Measurements from ENCODE around the gene TMTC4. TPM values are rescaled to one million over a fixed set of nuclear protein-coding genes. Genes with fewer than 3 reads are reported as not detected.
"Not testable (repeated sequence)": the region's sequence is repeated elsewhere in the genome, so short reads cannot be mapped to it uniquely, and the experiment has no call there.

The TMTC4 gene
- total and polyA plus RNA-seq, 2 donors from 2014 or later = 10.5 to 15.1 TPM

DNA sequence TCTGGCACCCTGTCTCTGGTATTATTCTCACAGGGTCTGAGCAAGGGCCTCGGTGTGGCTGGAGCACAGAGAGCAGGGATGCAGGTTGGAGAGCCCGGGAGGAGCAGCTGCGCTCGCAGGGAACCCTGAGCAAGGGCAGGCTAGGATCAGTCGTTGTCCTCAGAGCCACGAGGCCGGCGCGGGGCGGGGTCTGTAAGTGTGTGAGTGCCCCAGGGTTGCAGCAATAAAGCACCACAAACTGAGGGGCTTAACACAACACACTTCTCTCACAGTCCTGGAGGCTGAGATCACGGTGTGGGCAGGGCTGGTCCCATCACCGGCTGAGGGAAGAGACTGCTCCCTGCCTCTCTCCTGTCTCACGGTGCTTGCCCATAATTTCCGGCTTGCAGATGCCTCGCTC, 47.5 kb downstream of the TMTC4 start:
- no peak overlapping the region for H3K9ac ChIP-seq (ENCODE audit: low read length in 3 of 3)
- H3K27me3 ChIP-seq (ENCODE audit: control insufficient read depth, insufficient read depth, low read length) = no peaks in the 10 kb centered on the region
- H3K36me3 ChIP-seq (ENCODE audit: control insufficient read depth in 2 of 3, insufficient read depth in 3 of 3, low read length in 3 of 3) = peaks cover 2 to 17% (median 9%) of the 10 kb centered on the region in 3 donors
- TF ChIP-seq CTCF (IDR thresholded peaks at IDR 0.05; ENCODE audit: borderline replicate concordance, extremely low read depth, insufficient read depth) = no peak
- no peak overlapping the region for H3K27ac ChIP-seq (ENCODE audit: low read depth in 2 of 2, low read length in 2 of 2)
- H3K4me1 ChIP-seq (ENCODE audit: control insufficient read depth in 2 of 3, insufficient read depth in 2 of 3, low read depth in 1 of 3, low read length in 3 of 3) = no peaks in the 10 kb centered on the region
- H3K4me3 ChIP-seq (ENCODE audit: low read length in 3 of 3) = no peak overlapping the region
- no peaks in the 10 kb centered on the region for H3K9me3 ChIP-seq (ENCODE audit: control insufficient read depth in 2 of 3, insufficient read depth in 1 of 3, low read length in 3 of 3)
- FAIRE-seq (no peak), DNase-seq (no peak)
- intact Hi-C loops (cut with DNase I) = no loop called here

- DNase-seq (no peak), FAIRE-seq (no peak)
- H3K27ac ChIP-seq (ENCODE audit: low read depth in 2 of 2, low read length in 2 of 2) = no peak overlapping the region
- no peak overlapping the region for H3K4me3 ChIP-seq (ENCODE audit: low read length in 3 of 3)
- no peaks in the 10 kb centered on the region for H3K4me1 ChIP-seq (ENCODE audit: control insufficient read depth in 2 of 3, insufficient read depth in 2 of 3, low read depth in 1 of 3, low read length in 3 of 3)
- intact Hi-C loops (cut with DNase I) = no loop called here
- no peak for TF ChIP-seq CTCF (IDR thresholded peaks at IDR 0.05; ENCODE audit: borderline replicate concordance, extremely low read depth, insufficient read depth)
- H3K9me3 ChIP-seq (ENCODE audit: control insufficient read depth in 2 of 3, insufficient read depth in 1 of 3, low read length in 3 of 3) = no peaks in the 10 kb centered on the region
- H3K9ac ChIP-seq (ENCODE audit: low read length in 3 of 3) = no peak overlapping the region
- H3K27me3 ChIP-seq (ENCODE audit: control insufficient read depth, insufficient read depth, low read length) = no peaks in the 10 kb centered on the region
- peaks cover 2 to 10% (median 9%) of the 10 kb centered on the region in 3 donors for H3K36me3 ChIP-seq (ENCODE audit: control insufficient read depth in 2 of 3, insufficient read depth in 3 of 3, low read length in 3 of 3)
Observed at GRCh38 chr13:100625447-100625846, 49.1 kb downstream of the TMTC4 start.

DNA sequence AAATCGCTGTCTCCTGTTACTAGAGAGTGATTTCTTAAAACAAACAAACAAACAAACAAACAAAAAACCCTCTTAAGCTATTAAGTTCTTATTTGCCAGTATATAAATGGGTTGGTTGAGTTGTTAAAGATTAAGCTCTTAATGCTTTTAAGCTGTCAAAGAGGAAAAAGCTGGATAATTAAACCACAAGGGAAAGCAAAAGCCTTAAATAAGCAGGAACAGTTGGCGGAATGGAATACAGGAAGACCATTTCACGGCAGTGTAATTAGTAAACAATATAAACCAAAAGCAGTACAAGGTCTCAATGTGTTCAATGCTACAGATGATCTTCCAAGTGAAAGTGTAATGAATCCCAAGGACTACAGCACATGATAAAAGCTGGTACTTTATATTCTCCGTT, 53.8 kb downstream of the TMTC4 start:
- H3K9ac ChIP-seq (ENCODE audit: low read length in 3 of 3) = no peak overlapping the region
- H3K36me3 ChIP-seq (ENCODE audit: control insufficient read depth in 2 of 3, insufficient read depth in 3 of 3, low read length in 3 of 3) = peaks cover 0 to 2% (median 0%) of the 10 kb centered on the region in 3 donors
- no peak overlapping the region for H3K27ac ChIP-seq (ENCODE audit: low read depth in 2 of 2, low read length in 2 of 2)
- intact Hi-C loops (cut with DNase I) = no loop called here
- DNase-seq (no peak), FAIRE-seq (no peak)
- no peak for TF ChIP-seq CTCF (IDR thresholded peaks at IDR 0.05; ENCODE audit: borderline replicate concordance, extremely low read depth, insufficient read depth)
- no peaks in the 10 kb centered on the region for H3K4me1 ChIP-seq (ENCODE audit: control insufficient read depth in 2 of 3, insufficient read depth in 2 of 3, low read depth in 1 of 3, low read length in 3 of 3)
- no peaks in the 10 kb centered on the region for H3K27me3 ChIP-seq (ENCODE audit: control insufficient read depth, insufficient read depth, low read length)
- no peaks in the 10 kb centered on the region for H3K9me3 ChIP-seq (ENCODE audit: control insufficient read depth in 2 of 3, insufficient read depth in 1 of 3, low read length in 3 of 3)
- H3K4me3 ChIP-seq (ENCODE audit: low read length in 3 of 3) = no peak overlapping the region

GRCh38 chr13:100619940-100620339, 54.7 kb downstream of the TMTC4 start:
- H3K4me1 ChIP-seq (ENCODE audit: control insufficient read depth in 2 of 3, insufficient read depth in 2 of 3, low read depth in 1 of 3, low read length in 3 of 3) = no peaks in the 10 kb centered on the region
- H3K27me3 ChIP-seq (ENCODE audit: control insufficient read depth, insufficient read depth, low read length) = no peaks in the 10 kb centered on the region
- no peak overlapping the region for H3K27ac ChIP-seq (ENCODE audit: low read depth in 2 of 2, low read length in 2 of 2)
- intact Hi-C loops (cut with DNase I) = no loop called here
- no peak for TF ChIP-seq CTCF (IDR thresholded peaks at IDR 0.05; ENCODE audit: borderline replicate concordance, extremely low read depth, insufficient read depth)
- FAIRE-seq (no peak), DNase-seq (no peak)
- peaks cover 0 to 2% (median 0%) of the 10 kb centered on the region in 3 donors for H3K36me3 ChIP-seq (ENCODE audit: control insufficient read depth in 2 of 3, insufficient read depth in 3 of 3, low read length in 3 of 3)
- no peak overlapping the region for H3K4me3 ChIP-seq (ENCODE audit: low read length in 3 of 3)
- no peaks in the 10 kb centered on the region for H3K9me3 ChIP-seq (ENCODE audit: control insufficient read depth in 2 of 3, insufficient read depth in 1 of 3, low read length in 3 of 3)
- H3K9ac ChIP-seq (ENCODE audit: low read length in 3 of 3) = no peak overlapping the region

- H3K4me3 ChIP-seq (ENCODE audit: low read length in 3 of 3); H3K9me3 ChIP-seq (ENCODE audit: control insufficient read depth in 2 of 3, insufficient read depth in 1 of 3, low read length in 3 of 3); DNase-seq; H3K4me1 ChIP-seq (ENCODE audit: control insufficient read depth in 2 of 3, insufficient read depth in 2 of 3, low read depth in 1 of 3, low read length in 3 of 3); H3K27me3 ChIP-seq (ENCODE audit: control insufficient read depth, insufficient read depth, low read length); H3K27ac ChIP-seq (ENCODE audit: low read depth in 2 of 2, low read length in 2 of 2); intact Hi-C loops (cut with DNase I); H3K36me3 ChIP-seq (ENCODE audit: control insufficient read depth in 2 of 3, insufficient read depth in 3 of 3, low read length in 3 of 3); H3K9ac ChIP-seq (ENCODE audit: low read length in 3 of 3); FAIRE-seq: not testable (repeated sequence)
Observed at GRCh38 chr13:100618897-100619296, 55.7 kb downstream of the TMTC4 start.
